ENCODE measurements around the gene HLA-E.

DNA sequence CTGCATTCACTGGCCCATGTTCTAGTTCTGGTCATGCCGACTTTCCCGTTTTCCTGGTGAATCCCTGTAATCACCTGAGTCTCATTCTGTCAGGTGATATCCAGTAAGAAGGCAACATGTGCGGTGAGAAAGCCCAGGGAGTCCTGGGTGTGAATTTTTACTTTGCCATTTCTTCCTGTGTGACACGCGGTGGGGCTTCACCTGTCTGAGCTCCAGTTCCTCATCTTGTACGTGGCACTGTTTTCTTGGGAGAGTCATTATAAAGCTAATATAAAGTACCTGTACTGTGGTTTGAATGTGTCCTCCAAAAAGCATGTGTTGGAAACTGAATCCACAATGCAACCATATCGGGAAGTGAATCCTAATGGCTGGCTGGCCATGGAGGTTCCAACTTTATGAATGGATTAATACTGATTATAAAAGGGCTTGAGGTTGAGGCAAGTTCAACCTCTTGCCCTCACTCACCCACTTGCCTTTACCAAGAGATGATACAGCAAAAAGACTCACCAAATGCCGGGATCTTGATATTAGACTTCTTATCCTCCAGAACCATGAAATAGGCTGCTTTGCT lies 5.1 kb downstream of the HLA-E start:
- TF ChIP-seq, protein P1, sequence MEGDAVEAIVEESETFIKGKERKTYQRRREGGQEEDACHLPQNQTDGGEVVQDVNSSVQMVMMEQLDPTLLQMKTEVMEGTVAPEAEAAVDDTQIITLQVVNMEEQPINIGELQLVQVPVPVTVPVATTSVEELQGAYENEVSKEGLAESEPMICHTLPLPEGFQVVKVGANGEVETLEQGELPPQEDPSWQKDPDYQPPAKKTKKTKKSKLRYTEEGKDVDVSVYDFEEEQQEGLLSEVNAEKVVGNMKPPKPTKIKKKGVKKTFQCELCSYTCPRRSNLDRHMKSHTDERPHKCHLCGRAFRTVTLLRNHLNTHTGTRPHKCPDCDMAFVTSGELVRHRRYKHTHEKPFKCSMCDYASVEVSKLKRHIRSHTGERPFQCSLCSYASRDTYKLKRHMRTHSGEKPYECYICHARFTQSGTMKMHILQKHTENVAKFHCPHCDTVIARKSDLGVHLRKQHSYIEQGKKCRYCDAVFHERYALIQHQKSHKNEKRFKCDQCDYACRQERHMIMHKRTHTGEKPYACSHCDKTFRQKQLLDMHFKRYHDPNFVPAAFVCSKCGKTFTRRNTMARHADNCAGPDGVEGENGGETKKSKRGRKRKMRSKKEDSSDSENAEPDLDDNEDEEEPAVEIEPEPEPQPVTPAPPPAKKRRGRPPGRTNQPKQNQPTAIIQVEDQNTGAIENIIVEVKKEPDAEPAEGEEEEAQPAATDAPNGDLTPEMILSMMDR (IDR thresholded peaks at IDR 0.05; ENCODE audit: extremely low read depth in 1 of 2, insufficient read depth in 1 of 2, low read depth in 1 of 2, low read length in 2 of 2): no peak
- TF ChIP-seq POLR2A (IDR thresholded peaks at IDR 0.05; ENCODE audit: low read depth, low read length) (no peak), EZH2 (IDR thresholded peaks at IDR 0.05; ENCODE audit: borderline replicate concordance, low read depth, low read length, severe bottlenecking) (no peak), FOS (IDR thresholded peaks at IDR 0.05; ENCODE audit: borderline replicate concordance, insufficient read depth, low read length) (no peak), JUN (IDR thresholded peaks at IDR 0.05; ENCODE audit: borderline replicate concordance, insufficient read depth, insufficient read length, low read depth) (no peak), POLR2AphosphoS5 (IDR thresholded peaks at IDR 0.05; ENCODE audit: insufficient read depth, low read depth, low read length) (no peak), GATA2 (IDR thresholded peaks at IDR 0.05; ENCODE audit: insufficient read depth, insufficient read length, low read depth, low read length) (no peak)
- TF ChIP-seq, protein P2, sequence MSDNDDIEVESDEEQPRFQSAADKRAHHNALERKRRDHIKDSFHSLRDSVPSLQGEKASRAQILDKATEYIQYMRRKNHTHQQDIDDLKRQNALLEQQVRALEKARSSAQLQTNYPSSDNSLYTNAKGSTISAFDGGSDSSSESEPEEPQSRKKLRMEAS (IDR thresholded peaks at IDR 0.05; ENCODE audit: insufficient read depth, insufficient read length): no peak
